HUES64 (cell line): ENCODE results near the gene APMAP.

Source experiments
- H3K27ac ChIP-seq: 2 replicates; pipeline ENCODE4 v1.7.0; 2013; ENCODE audit warnings: low read depth, low read length, inconsistent platforms
- H3K27me3 ChIP-seq: 2 replicates; pipeline ENCODE4 v1.6.1; 2013; ENCODE audit warnings: mild to moderate bottlenecking, low read length; ENCODE audit not compliant: insufficient read depth
- H3K36me3 ChIP-seq: 2 replicates; pipeline ENCODE4 v1.6.1; 2013; ENCODE audit warnings: mild to moderate bottlenecking, low read length; ENCODE audit not compliant: insufficient read depth
- H3K4me1 ChIP-seq: 2 replicates; pipeline ENCODE4 v1.6.1; 2013; ENCODE audit warnings: mild to moderate bottlenecking, low read length, moderate library complexity; ENCODE audit not compliant: insufficient read depth
- H3K4me3 ChIP-seq: 2 replicates; pipeline ENCODE4 v1.5.1; 2013; ENCODE audit warnings: mild to moderate bottlenecking, low read length, moderate library complexity
- H3K9ac ChIP-seq: 2 replicates; pipeline ENCODE4 v1.6.1; 2013; ENCODE audit warnings: mild to moderate bottlenecking, low read depth, low read length
- H3K9me3 ChIP-seq: 2 replicates; pipeline ENCODE4 v1.6.1; 2013; ENCODE audit warnings: low read depth, low read length; ENCODE audit not compliant: insufficient read depth
- WGBS: fragments of 150-250, 120-280 bp; methylation state at CpG from one replicate; pipeline ENCODE4 v1.1.7; 2013; ENCODE audit warnings: missing lambda C conversion rate; 5-methylcytosine and 5-hydroxymethylcytosine counted together

The APMAP gene

GRCh38 chr20:24917797-24918578 lies 74.6 kb downstream of the APMAP start:
- Histone ChIP-seq H3K4me3 (no peak overlapping the region), H3K27me3 (0 out of 2 replicates have a peak, but pooled peaks cover 2% of the 10 kb centered on the region), H3K4me1 (no peaks in the 10 kb centered on the region), H3K9me3 (no peaks in the 10 kb centered on the region), H3K27ac (no peak overlapping the region), H3K9ac (no peak overlapping the region), H3K36me3 (no peaks in the 10 kb centered on the region)
- WGBS, result 42% methylated on average over 34 of the region's 34 CpGs

DNA sequence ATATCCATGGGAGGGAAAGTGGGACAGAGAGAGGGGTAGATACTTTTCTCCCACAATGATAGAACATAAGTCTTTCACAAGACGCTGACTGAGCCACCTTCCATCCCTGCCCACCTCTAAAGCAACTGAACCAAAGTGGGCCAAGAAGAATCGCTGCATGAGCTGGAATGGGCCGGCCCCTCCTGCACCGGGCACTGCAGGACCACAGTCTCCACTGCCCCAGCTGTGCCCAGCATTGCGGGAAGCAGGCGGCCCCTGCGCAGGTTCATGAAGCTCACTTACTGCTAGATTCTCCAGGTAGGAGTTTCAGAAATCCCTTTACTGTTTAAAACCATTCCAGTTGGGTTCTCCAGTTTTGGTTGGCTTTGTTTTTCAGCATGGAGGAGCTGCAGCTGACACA lies 75.5 kb downstream of the APMAP start:
- no peak overlapping the region for H3K9ac ChIP-seq
- H3K4me1 ChIP-seq, result no peaks in the 10 kb centered on the region
- H3K9me3 ChIP-seq, result no peaks in the 10 kb centered on the region
- H3K27me3 ChIP-seq, result 0 out of 2 replicates have a peak, but pooled peaks cover 2% of the 10 kb centered on the region
- 80% methylated on average over 7 of the region's 7 CpGs for WGBS
- no peak overlapping the region for H3K27ac ChIP-seq
- no peaks in the 10 kb centered on the region for H3K36me3 ChIP-seq
- no peak overlapping the region for H3K4me3 ChIP-seq

GRCh38 chr20:24916412-24916811 lies 76.1 kb downstream of the APMAP start:
- H3K9ac ChIP-seq, result no peak overlapping the region
- H3K4me3 ChIP-seq, result no peak overlapping the region
- H3K36me3 ChIP-seq, result no peaks in the 10 kb centered on the region
- 0 out of 2 replicates have a peak, but pooled peaks cover 2% of the 10 kb centered on the region for H3K27me3 ChIP-seq
- no peaks in the 10 kb centered on the region for H3K9me3 ChIP-seq
- no peak overlapping the region for H3K27ac ChIP-seq
- no peaks in the 10 kb centered on the region for H3K4me1 ChIP-seq
- 90% methylated on average over 1 of the region's 1 CpG for WGBS

GRCh38 chr20:24915892-24916291 lies 76.7 kb downstream of the APMAP start:
- 0 out of 2 replicates have a peak, but pooled peaks cover 2% of the 10 kb centered on the region for H3K27me3 ChIP-seq
- H3K9me3 ChIP-seq, result no peaks in the 10 kb centered on the region
- H3K4me1 ChIP-seq, result no peaks in the 10 kb centered on the region
- H3K9ac ChIP-seq, result no peak overlapping the region
- no peak overlapping the region for H3K4me3 ChIP-seq
- H3K27ac ChIP-seq, result no peak overlapping the region
- no peaks in the 10 kb centered on the region for H3K36me3 ChIP-seq
- WGBS, result 93% methylated on average over 7 of the region's 7 CpGs

DNA sequence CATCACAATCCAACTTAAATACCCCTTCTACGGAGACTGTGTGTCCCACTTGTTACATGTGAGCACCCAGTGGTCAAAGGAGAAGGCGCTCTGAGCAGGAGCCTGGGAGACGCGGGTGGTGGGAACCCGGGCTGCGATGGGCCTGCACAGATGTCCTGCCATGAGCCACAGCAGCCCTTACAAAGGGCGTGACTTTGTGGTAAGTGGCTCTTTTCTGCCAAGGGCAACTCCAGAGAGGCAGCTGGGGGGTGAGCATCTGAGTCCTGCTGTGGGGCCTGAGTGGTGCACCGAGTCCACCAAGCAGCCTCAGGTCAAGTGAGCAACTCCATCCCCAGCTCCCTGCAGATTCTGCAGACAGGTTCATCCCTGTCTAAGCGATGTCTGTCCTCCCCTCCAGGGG lies 77.1 kb downstream of the APMAP start:
- Histone ChIP-seq H3K27me3 (0 out of 2 replicates have a peak, but pooled peaks cover 2% of the 10 kb centered on the region), H3K9me3 (no peaks in the 10 kb centered on the region), H3K4me3 (no peak overlapping the region), H3K27ac (no peak overlapping the region), H3K9ac (no peak overlapping the region), H3K4me1 (no peaks in the 10 kb centered on the region), H3K36me3 (no peaks in the 10 kb centered on the region)
- WGBS, result 90% methylated on average over 9 of the region's 9 CpGs

DNA sequence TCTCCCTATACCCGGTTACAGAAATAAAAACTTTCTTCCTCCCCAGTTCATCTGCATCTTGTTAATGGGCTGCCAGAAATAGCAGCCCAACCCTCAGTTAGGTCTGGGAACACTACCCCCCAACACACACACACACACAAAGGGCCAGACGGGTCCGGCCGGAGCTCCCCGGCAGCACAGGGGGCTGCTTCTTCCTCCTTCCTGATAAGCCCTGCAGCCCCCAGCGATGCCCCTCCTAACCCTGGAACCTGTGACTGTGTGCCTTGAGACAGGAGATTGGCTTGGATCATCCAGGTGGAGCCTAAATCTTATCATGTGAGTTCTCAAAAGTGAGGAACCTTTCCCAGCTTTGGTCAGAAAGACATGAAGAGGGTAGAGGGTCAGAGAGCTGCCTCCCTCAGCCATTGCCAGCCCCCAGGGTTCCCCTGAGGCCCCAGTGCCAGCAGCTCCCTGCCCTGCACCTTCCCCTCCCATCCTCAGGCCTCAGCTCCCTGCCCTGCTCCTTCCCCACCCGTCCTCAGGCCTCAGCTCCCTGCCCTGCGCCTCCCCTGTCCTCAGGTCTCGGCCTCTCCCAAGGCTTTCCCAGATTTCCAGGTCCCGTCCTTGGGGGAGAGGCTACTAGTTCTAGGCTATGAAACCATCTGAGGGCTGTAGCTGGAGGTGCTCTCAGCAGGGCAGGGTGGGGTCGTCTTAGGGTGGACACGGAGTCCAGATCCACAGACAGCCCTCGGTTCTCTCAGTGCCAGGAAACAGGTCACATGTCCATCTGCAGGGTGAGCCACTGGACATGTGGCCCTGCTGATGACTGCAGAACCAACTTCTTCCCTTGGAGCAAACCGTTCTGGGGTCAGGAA lies 77.9 kb downstream of the APMAP start:
- Histone ChIP-seq H3K27me3 (0 out of 2 replicates have a peak, but pooled peaks cover 2% of the 10 kb centered on the region), H3K27ac (no peak overlapping the region), H3K4me1 (no peaks in the 10 kb centered on the region), H3K9me3 (no peaks in the 10 kb centered on the region), H3K36me3 (no peaks in the 10 kb centered on the region), H3K9ac (no peak overlapping the region), H3K4me3 (no peak overlapping the region)
- 87% methylated on average over 14 of the region's 14 CpGs for WGBS

GRCh38 chr20:24913076-24913628 lies 79.4 kb downstream of the APMAP start:
- Histone ChIP-seq H3K4me1 (no peaks in the 10 kb centered on the region), H3K9ac (no peak overlapping the region), H3K4me3 (no peak overlapping the region), H3K27me3 (0 out of 2 replicates have a peak, but pooled peaks cover 2% of the 10 kb centered on the region), H3K27ac (no peak overlapping the region), H3K9me3 (peaks cover 8% of the 10 kb centered on the region; the same call in 1 of the 2 replicates), H3K36me3 (no peaks in the 10 kb centered on the region)
- 93% methylated on average over 8 of the region's 9 CpGs for WGBS
